ENCODE results near the gene NFXL1.

The NFXL1 gene

DNA sequence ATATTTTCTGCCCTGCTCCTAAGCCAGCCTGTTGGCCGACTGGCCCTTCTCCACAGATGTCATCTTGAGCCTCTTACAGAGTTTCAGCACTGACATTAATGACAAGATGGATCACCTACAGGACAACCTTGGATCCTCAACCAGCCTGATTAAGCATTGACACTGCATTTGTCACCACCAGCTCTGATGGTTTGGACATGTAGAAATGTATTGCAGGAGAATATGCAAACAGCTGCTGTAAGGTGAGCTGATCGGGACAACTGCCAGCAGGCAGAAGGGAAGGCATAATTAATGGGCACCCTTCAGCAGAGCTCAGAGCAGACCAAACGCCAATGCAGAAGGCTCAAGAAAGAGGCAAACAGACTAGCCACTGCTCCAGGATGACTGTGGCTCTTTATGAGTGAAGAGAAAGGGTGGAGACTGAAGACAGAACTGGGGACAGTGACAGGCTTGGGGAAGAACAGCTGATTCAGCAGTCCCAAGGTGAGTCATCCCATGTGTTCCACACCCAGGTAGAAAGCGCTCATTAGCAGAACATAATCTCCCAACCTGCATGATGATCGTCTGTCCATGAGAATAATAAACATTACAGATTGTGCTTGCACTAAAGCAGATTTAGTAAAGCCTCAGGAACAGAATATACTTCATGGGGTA is 83.2 kb downstream of the NFXL1 start:
- H3K9ac ChIP-seq (ENCODE audit: low read depth, low read length) = no peak overlapping the region
- WGBS = 85% methylated on average over 5 of the region's 5 CpGs

DNA sequence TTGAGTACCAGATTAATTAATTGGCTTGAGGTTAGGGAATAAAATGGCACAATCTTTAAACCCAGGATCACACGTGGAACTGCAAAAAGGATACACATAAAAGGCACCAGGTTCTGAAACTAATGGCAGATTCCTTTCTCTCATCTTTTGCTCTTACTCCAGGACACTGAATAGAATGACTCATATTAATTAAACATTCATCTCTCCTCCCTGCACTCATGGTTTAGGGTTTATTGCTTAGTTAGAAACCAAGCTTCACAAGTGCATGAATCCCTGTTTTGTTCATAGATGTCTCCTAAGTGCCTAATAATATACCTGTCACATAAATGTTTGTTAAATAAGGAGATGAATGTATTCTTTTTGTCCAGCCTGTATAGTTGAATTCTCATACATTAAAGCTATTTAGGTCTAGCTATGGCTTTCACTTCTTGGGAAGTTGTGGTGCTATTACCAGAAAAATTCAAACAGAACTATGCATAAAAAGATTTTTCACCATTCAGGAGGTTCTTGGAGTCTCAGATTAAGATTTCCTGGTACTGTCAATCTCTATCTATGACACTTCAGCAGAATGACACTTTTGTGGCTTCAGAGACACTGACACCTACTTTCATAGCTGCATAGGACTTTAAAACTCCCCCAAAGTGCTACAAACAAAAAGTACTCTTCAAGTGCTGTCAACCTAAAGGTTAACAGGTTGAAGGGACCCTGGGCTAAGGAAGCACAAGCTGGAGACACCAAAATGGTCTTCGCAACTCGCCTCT is 83.9 kb downstream of the NFXL1 start:
- WGBS = 89% methylated on average over 3 of the region's 3 CpGs
- Histone ChIP-seq H3K27me3 (ENCODE audit: insufficient read depth, low read length) (no peaks in the 10 kb centered on the region; the same call in 1 of the 2 replicates), H3K4me3 (ENCODE audit: low read length) (no peak overlapping the region), H3K4me1 (ENCODE audit: insufficient read depth, low read length) (peaks cover 4% of the 10 kb centered on the region), H3K36me3 (ENCODE audit: insufficient read depth, low read length) (no peaks in the 10 kb centered on the region), H3K9me3 (ENCODE audit: insufficient read depth, low read depth, low read length) (peaks cover 5% of the 10 kb centered on the region; the same call in 1 of the 2 replicates), H3K27ac (ENCODE audit: low read depth, low read length) (no peak overlapping the region), H3K9ac (ENCODE audit: low read depth, low read length) (no peak overlapping the region)

More for the DNA sequence above, 83.2 kb downstream of the NFXL1 start:
- peaks cover 6% of the 10 kb centered on the region; the same call in 1 of the 2 replicates for H3K27me3 ChIP-seq (ENCODE audit: insufficient read depth, low read length)
- H3K36me3 ChIP-seq (ENCODE audit: insufficient read depth, low read length) = no peaks in the 10 kb centered on the region
- peaks cover 11% of the 10 kb centered on the region for H3K4me1 ChIP-seq (ENCODE audit: insufficient read depth, low read length)
- no peak overlapping the region for H3K27ac ChIP-seq (ENCODE audit: low read depth, low read length)
- no peak overlapping the region for H3K4me3 ChIP-seq (ENCODE audit: low read length)
- peaks cover 5% of the 10 kb centered on the region; the same call in 1 of the 2 replicates for H3K9me3 ChIP-seq (ENCODE audit: insufficient read depth, low read depth, low read length)

DNA sequence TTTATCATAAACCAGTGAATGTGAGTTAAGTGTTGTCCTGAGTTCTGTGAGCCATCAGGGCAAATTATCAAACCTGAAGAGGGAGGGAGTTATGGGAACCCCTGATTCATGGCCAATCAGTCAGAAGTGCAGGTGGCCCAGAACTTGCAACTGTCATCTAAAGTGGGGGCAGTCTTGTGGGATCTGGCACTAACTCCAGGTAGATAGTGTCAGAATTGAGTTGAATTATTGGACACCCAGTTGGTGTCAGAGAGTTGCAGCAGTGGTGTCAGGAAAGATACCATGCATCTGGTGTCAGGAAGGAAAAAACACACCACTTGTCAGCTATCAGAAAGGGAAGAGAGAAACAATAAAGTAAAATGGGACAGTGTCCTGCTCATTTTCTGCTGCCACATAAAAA is 84.9 kb downstream of the NFXL1 start:
- H3K36me3 ChIP-seq (ENCODE audit: insufficient read depth, low read length) = no peaks in the 10 kb centered on the region
- no peak overlapping the region for H3K4me3 ChIP-seq (ENCODE audit: low read length)
- H3K9me3 ChIP-seq (ENCODE audit: insufficient read depth, low read depth, low read length) = peaks cover 5% of the 10 kb centered on the region; the same call in 1 of the 2 replicates
- H3K27me3 ChIP-seq (ENCODE audit: insufficient read depth, low read length) = no peaks in the 10 kb centered on the region
- no peak overlapping the region for H3K27ac ChIP-seq (ENCODE audit: low read depth, low read length)
- H3K4me1 ChIP-seq (ENCODE audit: insufficient read depth, low read length) = peaks cover 2% of the 10 kb centered on the region; the same call in 1 of the 2 replicates
- no peak overlapping the region for H3K9ac ChIP-seq (ENCODE audit: low read depth, low read length)

DNA sequence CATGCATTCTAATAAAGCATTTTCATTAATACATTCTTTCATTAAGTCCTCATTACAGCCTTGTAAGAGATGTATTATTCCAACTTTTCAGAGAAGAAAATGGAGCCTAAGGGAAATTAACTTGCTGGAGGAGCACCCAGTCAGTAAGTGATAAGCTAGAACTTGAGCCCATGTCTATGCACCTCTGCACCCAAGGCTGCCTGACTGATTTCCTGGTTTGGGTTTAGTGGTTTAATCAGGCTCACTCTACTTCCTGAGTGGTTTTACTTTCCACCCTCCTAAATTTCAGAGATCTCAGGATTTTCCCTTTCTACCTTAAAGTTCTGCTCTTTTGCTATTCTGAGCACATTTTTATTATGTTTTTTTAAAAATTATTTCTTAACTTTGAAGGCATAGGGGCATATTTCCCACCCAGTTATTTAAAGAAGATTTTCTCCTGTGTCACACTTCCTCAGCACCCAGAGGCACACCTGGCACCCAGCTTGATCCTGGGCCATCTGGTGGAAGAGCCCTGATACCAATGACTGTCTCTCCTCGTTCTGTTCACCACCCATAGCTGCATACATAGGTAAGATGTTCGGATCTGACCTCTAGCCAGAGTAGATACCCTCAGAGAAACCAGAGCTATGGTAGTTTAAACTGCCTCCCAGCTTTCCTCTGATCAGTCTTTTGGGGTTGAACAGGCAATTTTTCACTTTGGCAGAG is 86.9 kb downstream of the NFXL1 start:
- 89% methylated on average over 2 of the region's 2 CpGs for WGBS
- H3K4me3 ChIP-seq (ENCODE audit: low read length) = no peak overlapping the region
- no peaks in the 10 kb centered on the region for H3K9me3 ChIP-seq (ENCODE audit: insufficient read depth, low read depth, low read length)
- no peaks in the 10 kb centered on the region for H3K36me3 ChIP-seq (ENCODE audit: insufficient read depth, low read length)
- no peak overlapping the region for H3K27ac ChIP-seq (ENCODE audit: low read depth, low read length)
- H3K4me1 ChIP-seq (ENCODE audit: insufficient read depth, low read length) = peaks cover 2% of the 10 kb centered on the region; the same call in 1 of the 2 replicates
- no peak overlapping the region for H3K9ac ChIP-seq (ENCODE audit: low read depth, low read length)
- no peaks in the 10 kb centered on the region for H3K27me3 ChIP-seq (ENCODE audit: insufficient read depth, low read length)

DNA sequence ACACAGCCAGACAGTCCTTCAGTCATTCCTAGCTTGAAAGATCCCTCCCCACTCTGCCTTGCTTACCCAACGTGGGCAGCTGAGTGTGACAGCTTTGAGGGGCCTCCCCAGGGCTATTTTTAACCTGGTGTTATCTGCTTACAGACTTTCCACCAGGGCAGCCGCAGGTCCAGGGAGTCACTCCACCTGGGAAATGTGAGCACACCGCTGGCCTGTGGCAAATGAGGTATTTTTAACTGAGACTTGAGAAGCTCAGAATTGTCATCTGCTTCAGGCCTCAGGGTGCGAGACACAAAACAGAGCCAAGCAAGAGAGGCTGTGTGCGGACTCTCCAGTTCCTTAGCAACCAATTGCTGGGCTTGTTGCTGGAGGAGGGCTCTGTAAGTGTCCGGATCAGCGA is 89.5 kb downstream of the NFXL1 start:
- Histone ChIP-seq H3K9ac (ENCODE audit: low read depth, low read length) (no peak overlapping the region), H3K27ac (ENCODE audit: low read depth, low read length) (no peak overlapping the region), H3K27me3 (ENCODE audit: insufficient read depth, low read length) (no peaks in the 10 kb centered on the region), H3K4me3 (ENCODE audit: low read length) (no peak overlapping the region), H3K4me1 (ENCODE audit: insufficient read depth, low read length) (peaks cover 2% of the 10 kb centered on the region; the same call in 1 of the 2 replicates), H3K9me3 (ENCODE audit: insufficient read depth, low read depth, low read length) (no peaks in the 10 kb centered on the region), H3K36me3 (ENCODE audit: insufficient read depth, low read length) (no peaks in the 10 kb centered on the region)
- 73% methylated on average over 7 of the region's 7 CpGs for WGBS

DNA sequence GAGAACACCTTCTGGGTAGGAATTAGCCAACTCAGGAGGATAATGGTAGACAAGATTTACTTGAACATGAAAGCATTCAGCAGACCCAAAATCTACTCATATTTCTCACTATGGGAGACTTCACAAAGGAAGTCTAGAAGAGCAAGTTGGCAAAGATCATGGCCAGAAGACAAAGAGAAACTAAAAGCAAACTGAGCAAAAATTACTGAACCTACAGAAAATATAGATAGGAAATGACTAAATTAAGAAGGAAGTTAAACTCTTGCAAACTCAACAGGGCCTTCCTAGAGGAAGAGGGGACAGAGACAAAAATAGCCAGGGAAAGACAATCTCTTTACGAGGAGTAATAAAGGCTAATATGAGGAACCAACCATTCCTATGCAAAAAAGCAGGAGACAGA is 95.2 kb downstream of the NFXL1 start:
- no peaks in the 10 kb centered on the region for H3K27me3 ChIP-seq (ENCODE audit: insufficient read depth, low read length)
- no peak overlapping the region for H3K4me3 ChIP-seq (ENCODE audit: low read length)
- WGBS = 100% methylated on average over 1 of the region's 1 CpG
- H3K9ac ChIP-seq (ENCODE audit: low read depth, low read length) = no peak overlapping the region
- no peak overlapping the region for H3K27ac ChIP-seq (ENCODE audit: low read depth, low read length)
- H3K9me3 ChIP-seq (ENCODE audit: insufficient read depth, low read depth, low read length) = no peaks in the 10 kb centered on the region
- H3K4me1 ChIP-seq (ENCODE audit: insufficient read depth, low read length) = no peaks in the 10 kb centered on the region
- no peaks in the 10 kb centered on the region for H3K36me3 ChIP-seq (ENCODE audit: insufficient read depth, low read length)

DNA sequence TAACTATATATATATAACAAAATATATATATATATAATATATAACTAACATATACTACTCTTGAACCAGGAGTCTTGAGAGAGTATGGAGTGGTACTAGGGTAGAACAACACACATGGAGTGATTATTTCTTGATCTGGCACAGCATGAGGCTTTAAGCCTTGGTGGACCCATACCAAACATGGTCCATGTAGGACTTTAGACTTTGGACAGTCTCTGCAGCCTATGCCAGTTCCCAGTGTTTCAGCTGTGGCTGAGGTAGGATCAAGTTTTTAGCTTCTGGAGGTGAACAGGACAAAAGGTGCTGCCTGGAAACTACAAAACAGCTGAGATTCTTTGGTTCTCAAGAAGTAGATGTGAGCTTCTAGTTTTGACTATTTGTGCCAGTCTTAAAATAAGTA is 97.1 kb downstream of the NFXL1 start:
- Histone ChIP-seq H3K9ac (ENCODE audit: low read depth, low read length) (no peak overlapping the region), H3K9me3 (ENCODE audit: insufficient read depth, low read depth, low read length) (no peaks in the 10 kb centered on the region), H3K36me3 (ENCODE audit: insufficient read depth, low read length) (no peaks in the 10 kb centered on the region), H3K4me1 (ENCODE audit: insufficient read depth, low read length) (no peaks in the 10 kb centered on the region), H3K4me3 (ENCODE audit: low read length) (no peak overlapping the region), H3K27me3 (ENCODE audit: insufficient read depth, low read length) (no peaks in the 10 kb centered on the region), H3K27ac (ENCODE audit: low read depth, low read length) (no peak overlapping the region)

DNA sequence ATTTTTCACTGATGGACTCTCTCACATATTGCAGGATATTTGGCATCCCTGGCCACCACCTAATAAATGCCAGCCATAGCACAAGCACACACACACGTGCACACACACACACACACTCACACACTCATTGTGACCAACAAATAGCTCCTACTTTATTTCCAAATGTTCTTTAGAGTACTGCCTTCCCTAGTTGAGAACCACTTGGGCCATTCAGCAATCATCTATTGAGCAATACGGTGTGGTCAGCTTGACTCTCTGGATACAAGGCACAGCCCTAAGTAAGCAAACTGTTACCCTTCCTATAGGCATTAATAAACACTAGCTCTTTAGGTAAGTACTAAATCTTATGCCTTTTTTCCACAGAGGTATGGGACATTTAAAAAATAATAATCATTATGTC is 97.6 kb downstream of the NFXL1 start:
- H3K9ac ChIP-seq (ENCODE audit: low read depth, low read length) = no peak overlapping the region
- H3K4me3 ChIP-seq (ENCODE audit: low read length) = no peak overlapping the region
- H3K4me1 ChIP-seq (ENCODE audit: insufficient read depth, low read length) = no peaks in the 10 kb centered on the region
- H3K36me3 ChIP-seq (ENCODE audit: insufficient read depth, low read length) = no peaks in the 10 kb centered on the region
- H3K27me3 ChIP-seq (ENCODE audit: insufficient read depth, low read length) = no peaks in the 10 kb centered on the region
- 89% methylated on average over 2 of the region's 2 CpGs for WGBS
- H3K9me3 ChIP-seq (ENCODE audit: insufficient read depth, low read depth, low read length) = no peaks in the 10 kb centered on the region
- no peak overlapping the region for H3K27ac ChIP-seq (ENCODE audit: low read depth, low read length)

DNA sequence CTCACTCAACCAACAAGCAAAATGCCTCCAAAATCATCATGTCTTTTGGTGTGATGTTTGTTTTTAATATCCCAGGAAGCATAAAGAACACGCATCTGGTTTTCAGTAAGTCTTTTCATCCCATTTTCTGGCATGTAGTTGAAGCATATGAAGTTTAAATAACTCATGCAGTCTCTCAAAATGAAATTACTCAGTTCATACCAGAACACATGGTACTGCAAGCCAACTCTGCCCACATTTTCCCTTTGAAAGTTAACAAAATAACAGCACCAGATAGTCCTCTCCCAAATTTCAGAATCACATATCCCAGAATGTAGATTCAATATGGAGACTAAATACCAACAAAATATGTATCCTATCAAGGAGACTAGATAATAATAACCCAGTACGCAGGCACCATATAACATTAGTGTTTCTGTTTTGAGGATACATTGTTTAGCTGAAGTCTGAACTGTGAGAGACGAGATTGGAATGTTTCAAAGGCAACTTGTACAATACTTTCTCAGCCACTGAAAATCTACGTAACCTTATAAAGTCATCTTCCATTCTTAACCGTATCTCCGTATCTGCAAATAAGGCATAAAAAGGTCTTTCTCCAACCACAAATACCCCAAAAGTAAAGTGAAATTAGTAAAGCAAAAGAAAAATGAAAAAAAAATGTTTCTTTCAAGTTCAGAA is 99.6 kb downstream of the NFXL1 start:
- Histone ChIP-seq H3K4me3 (ENCODE audit: low read length) (no peak overlapping the region), H3K9me3 (ENCODE audit: insufficient read depth, low read depth, low read length) (no peaks in the 10 kb centered on the region), H3K4me1 (ENCODE audit: insufficient read depth, low read length) (no peaks in the 10 kb centered on the region), H3K27ac (ENCODE audit: low read depth, low read length) (no peak overlapping the region), H3K27me3 (ENCODE audit: insufficient read depth, low read length) (no peaks in the 10 kb centered on the region), H3K9ac (ENCODE audit: low read depth, low read length) (no peak overlapping the region), H3K36me3 (ENCODE audit: insufficient read depth, low read length) (no peaks in the 10 kb centered on the region)
- WGBS = 90% methylated on average over 6 of the region's 6 CpGs

DNA sequence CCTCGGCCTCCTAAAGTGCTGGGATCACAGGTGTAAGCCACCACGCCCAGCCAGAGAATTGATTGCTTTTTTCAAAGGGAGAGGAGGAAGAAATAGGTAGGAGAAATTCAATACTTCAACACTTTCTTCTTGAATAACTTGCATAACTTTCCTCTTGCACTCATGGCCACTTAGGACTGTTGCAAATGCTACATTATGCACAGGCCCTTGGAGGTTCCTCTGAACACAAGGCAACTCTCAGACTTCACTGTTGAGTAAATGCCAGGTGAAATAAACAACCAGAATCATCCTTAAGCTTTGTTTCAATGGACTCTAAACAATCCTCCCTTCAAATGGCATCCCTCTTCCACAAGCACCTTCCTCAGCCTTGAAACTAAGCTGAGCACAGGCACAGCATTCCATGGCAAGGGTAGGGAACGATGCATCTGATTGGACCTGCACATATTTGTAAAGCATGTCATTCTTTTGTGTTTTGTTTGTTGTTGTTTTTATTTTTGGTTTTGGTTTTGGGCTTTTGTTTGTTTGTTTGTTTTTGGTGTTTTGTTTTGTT is 104.7 kb downstream of the NFXL1 start:
- H3K4me1 ChIP-seq (ENCODE audit: insufficient read depth, low read length) = no peaks in the 10 kb centered on the region
- H3K27me3 ChIP-seq (ENCODE audit: insufficient read depth, low read length) = no peaks in the 10 kb centered on the region
- H3K27ac ChIP-seq (ENCODE audit: low read depth, low read length) = no peak overlapping the region
- no peaks in the 10 kb centered on the region for H3K36me3 ChIP-seq (ENCODE audit: insufficient read depth, low read length)
- WGBS = 94% methylated on average over 3 of the region's 3 CpGs
- no peak overlapping the region for H3K9ac ChIP-seq (ENCODE audit: low read depth, low read length)
- no peak overlapping the region for H3K4me3 ChIP-seq (ENCODE audit: low read length)
- no peaks in the 10 kb centered on the region for H3K9me3 ChIP-seq (ENCODE audit: insufficient read depth, low read depth, low read length)
